Epithelial cell of proximal tubule (primary cell): ENCODE results near the gene FRMD3. TPM values are rescaled to one million over a fixed set of nuclear protein-coding genes. Genes with fewer than 3 reads are reported as not detected.

Source experiments
- DNase-seq: peaks from one replicate; pipeline ENCODE4 v3.0.0-alpha.2; 2011; ENCODE audit warnings: low read depth
- H3K4me3 ChIP-seq: 2 replicates; pipeline ENCODE4 v1.5.1; 2011; ENCODE audit warnings: low read depth, mild to moderate bottlenecking, low read length
- total RNA-seq: library from RNA; depleted of rRNA; stranded (reverse); fragments of >200 nt; gene quantifications from 2 replicates; pipeline ENCODE4 v1.2.3, GENCODE V29; 2015
- TF ChIP-seq, protein P1 (sequence below): conservative IDR thresholded peaks from 2 replicates; pipeline ENCODE4 v1.5.1; 2012; ENCODE audit warnings: low read depth, mild to moderate bottlenecking, low read length

The FRMD3 gene
- total RNA-seq, 1 donor from 2014 or later, result 2.4 TPM

DNA sequence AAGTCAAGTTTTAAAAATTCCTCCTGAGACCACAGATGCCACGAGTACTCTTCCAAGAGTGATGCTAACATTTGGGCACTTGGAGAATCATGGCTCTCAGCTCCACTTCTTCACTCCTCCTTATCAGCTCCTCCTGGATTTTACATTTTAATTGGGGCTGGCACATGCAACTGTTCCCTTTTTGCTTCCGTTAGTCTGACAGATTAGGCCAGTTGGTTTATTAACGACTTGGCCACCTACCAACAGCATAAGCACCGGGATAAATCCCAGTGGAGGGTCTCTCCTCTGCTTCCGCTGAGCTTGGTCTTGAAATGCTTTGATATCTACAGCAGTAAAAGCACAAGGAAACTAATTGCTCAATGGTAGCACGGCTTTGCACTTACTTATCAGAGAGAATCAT is 340.6 kb downstream of the FRMD3 start:
- TF ChIP-seq, protein P1, sequence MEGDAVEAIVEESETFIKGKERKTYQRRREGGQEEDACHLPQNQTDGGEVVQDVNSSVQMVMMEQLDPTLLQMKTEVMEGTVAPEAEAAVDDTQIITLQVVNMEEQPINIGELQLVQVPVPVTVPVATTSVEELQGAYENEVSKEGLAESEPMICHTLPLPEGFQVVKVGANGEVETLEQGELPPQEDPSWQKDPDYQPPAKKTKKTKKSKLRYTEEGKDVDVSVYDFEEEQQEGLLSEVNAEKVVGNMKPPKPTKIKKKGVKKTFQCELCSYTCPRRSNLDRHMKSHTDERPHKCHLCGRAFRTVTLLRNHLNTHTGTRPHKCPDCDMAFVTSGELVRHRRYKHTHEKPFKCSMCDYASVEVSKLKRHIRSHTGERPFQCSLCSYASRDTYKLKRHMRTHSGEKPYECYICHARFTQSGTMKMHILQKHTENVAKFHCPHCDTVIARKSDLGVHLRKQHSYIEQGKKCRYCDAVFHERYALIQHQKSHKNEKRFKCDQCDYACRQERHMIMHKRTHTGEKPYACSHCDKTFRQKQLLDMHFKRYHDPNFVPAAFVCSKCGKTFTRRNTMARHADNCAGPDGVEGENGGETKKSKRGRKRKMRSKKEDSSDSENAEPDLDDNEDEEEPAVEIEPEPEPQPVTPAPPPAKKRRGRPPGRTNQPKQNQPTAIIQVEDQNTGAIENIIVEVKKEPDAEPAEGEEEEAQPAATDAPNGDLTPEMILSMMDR, result no peak
- DNase-seq, result no peak
- no peak overlapping the region for H3K4me3 ChIP-seq

DNA sequence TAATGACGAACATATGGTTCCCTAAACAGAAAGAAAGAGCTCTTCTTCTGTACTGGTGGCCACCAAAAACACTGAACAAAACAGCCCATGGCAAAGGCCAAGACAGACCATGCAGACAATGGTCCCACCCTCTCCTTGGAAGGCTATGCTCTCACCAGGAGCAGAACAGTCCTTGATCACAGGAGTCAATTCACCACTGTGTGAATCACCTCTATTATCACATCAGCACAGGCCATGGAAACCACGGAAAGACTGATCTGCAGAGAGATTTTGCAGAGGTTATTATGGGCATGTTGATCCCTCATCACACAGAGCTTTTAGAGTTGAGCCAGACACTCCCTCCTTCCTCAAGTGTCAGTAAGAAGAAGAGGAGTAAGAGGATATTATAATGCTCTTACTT is 341.3 kb downstream of the FRMD3 start:
- no peak for DNase-seq
- H3K4me3 ChIP-seq, result no peak overlapping the region
- TF ChIP-seq, protein P1, result no peak

Other genes starting within 250 kb of the FRMD3 start
- 5.1 and 8.4 TPM in 2 replicates for gene IDNK, start 84.7 kb upstream of the FRMD3 start, total RNA-seq
- 69.8 and 109 TPM in 2 replicates for gene UBQLN1, start 169.6 kb upstream of the FRMD3 start, total RNA-seq